Measurements from ENCODE around the gene CEP57.

CEP57 gene

DNA sequence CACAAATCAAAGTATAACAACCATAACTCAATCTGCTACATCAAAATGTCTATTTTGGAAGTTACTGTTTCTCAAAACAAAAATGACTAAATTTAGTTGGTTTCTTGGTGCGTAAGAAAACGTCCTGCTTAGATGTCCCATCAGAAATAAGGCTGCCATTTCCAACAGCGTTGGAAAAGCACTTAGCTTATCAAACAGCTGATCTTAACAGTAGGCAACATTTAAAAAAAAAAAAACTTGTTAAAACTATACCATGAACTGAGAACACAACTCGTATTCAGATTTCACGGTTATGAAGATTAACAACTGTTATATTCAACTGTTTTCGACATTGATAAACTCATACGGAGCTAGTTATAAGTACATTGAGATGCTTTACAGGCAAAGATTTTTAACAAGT, 2.4 kb downstream of the CEP57 start:
- no peak for TF ChIP-seq CTCF (IDR thresholded peaks at IDR 0.05; ENCODE audit: insufficient read depth, low read length, missing control alignments)
- DNase-seq (ENCODE audit: low read depth, low spot score): no peak
- ChIA-PET POLR2A (no interaction called here), CTCF (interaction anchor here (1.0 to 1.4 kb wide), 6 partner anchors 9 to 725 kb away, joined by 3 to 5 read pairs (median 3); partner anchors contain the start of gene MAML2)
- H3K4me3 ChIP-seq (ENCODE audit: low read depth, low read length): no peak overlapping the region

DNA sequence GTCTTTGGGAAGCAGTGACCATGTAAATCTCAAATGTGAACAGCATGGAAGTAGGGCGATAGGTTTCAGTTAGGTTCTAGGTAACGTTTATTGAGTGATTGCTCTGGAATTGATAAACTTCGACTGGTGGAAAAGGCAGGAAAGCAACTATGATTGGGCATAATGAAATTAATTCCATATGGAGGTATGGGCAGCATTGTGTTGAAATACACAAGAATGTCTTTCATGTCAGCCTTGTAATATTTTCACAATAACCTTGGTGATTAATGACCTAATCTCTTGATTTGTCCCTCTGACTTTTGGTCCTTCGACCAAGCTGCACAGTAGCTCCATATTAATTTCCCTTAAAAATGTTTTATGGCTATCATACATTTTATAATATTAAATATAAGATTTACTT, 2.8 kb downstream of the CEP57 start:
- TF ChIP-seq CTCF (IDR thresholded peaks at IDR 0.05; ENCODE audit: insufficient read depth, low read length, missing control alignments): no peak
- H3K4me3 ChIP-seq (ENCODE audit: low read depth, low read length): no peak overlapping the region
- POLR2A ChIA-PET: no interaction called here
- CTCF ChIA-PET: interaction anchor here (1.0 to 1.4 kb wide), 6 partner anchors 9 to 726 kb away, joined by 3 to 5 read pairs (median 3); partner anchors contain the start of gene MAML2
- no peak for DNase-seq (ENCODE audit: low read depth, low spot score)

DNA sequence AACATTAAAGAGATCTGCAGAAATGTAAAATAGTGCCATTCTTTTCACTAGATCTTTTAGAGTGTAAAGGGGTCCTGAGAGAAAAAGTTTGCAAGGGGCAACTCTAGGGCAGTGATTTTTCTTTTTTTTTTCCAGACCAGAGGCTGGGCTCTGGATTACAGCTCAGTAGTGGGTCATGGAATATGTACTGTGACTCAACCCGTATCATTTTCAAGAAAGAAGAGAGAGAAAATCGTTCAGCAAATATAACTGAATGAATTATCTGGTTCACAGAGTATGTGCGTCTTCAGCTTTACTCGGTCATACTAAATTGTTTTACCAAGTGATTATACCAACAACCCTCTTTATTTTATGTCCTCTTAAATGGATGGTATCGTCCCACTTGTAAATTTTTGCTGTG, 3.8 kb downstream of the CEP57 start:
- POLR2A ChIA-PET: no interaction called here
- no peak for TF ChIP-seq CTCF (IDR thresholded peaks at IDR 0.05; ENCODE audit: insufficient read depth, low read length, missing control alignments)
- DNase-seq (ENCODE audit: low read depth, low spot score): no peak
- CTCF ChIA-PET: interaction anchor here (1.0 to 1.3 kb wide), 2 partner anchors 30 to 42 kb away, joined by 3 to 4 read pairs; no protein-coding TSS in a partner anchor
- no peak overlapping the region for H3K4me3 ChIP-seq (ENCODE audit: low read depth, low read length)

DNA sequence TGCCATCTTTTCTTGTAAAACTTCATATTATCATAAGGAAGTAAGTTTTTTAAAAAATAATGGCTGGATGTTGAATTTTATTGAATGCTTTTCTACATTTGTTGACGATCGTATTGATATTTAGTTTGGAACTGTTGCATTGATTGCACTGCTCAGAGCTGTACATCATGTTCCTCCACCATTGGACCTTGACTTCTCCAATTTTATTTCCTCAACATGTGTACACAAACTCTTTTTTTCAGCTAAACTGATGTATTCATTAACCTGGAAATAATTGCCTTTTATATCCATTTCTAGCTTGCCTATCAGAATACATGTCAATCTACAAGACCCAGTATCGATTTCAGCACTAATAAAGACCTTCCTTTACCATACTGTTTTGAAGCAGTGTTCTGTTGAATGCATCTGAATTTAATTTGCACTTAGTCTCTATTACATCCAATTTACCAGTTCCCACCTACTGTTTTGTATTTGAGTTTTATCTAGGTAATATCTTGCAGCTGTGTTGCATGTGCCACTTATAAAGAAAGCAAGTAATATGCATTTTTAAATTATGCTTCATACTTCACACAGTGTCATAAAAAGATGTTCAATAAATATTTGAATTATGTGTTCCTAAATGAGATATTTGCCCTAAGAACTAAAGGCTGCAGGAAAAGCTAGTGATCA, 5.5 kb downstream of the CEP57 start:
- CTCF ChIA-PET: interaction anchor here (1.1 kb wide), 1 partner anchor 38 kb away, joined by 3 read pairs; no protein-coding TSS in a partner anchor
- POLR2A ChIA-PET: no interaction called here

DNA sequence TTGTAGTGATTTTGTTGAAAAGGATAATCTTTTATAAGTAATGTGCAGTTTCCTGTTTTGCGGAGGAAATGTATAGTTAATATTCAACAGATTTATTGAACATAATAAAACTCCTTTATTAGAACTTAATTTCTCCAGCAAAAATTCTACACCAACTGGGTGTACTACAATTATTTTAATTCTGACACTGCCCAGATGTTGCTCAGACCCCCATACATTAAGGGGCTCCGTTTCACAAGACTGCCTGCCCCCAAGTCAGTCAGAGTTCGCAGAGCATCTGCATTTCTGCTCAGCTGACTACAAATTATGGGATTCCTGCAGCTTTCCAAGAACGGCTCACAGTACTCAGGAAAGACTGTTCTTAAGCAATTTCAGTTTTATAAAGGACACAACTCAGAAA, 6.2 kb downstream of the CEP57 start:
- no peak overlapping the region for H3K4me3 ChIP-seq (ENCODE audit: low read depth, low read length)
- POLR2A ChIA-PET: no interaction called here
- TF ChIP-seq CTCF (IDR thresholded peaks at IDR 0.05; ENCODE audit: insufficient read depth, low read length, missing control alignments): no peak
- CTCF ChIA-PET: interaction anchor here (1.1 kb wide), 1 partner anchor 37 kb away, joined by 3 read pairs; no protein-coding TSS in a partner anchor
- DNase-seq (ENCODE audit: low read depth, low spot score): no peak

More for the DNA sequence above, 5.5 kb downstream of the CEP57 start:
- DNase-seq (ENCODE audit: low read depth, low spot score): no peak
- no peak for TF ChIP-seq CTCF (IDR thresholded peaks at IDR 0.05; ENCODE audit: insufficient read depth, low read length, missing control alignments)
- no peak overlapping the region for H3K4me3 ChIP-seq (ENCODE audit: low read depth, low read length)

- no peak for TF ChIP-seq CTCF (IDR thresholded peaks at IDR 0.05; ENCODE audit: insufficient read depth, low read length, missing control alignments)
- ChIA-PET CTCF (interaction anchor here (1.2 kb wide), 1 partner anchor 8 kb away, joined by 3 read pairs; no protein-coding TSS in a partner anchor), POLR2A (no interaction called here)
- H3K4me3 ChIP-seq (ENCODE audit: low read depth, low read length): no peak overlapping the region
- DNase-seq (ENCODE audit: low read depth, low spot score): no peak
These were observed 9.2 kb downstream of the CEP57 start for GRCh38 chr11:95799546-95799945.
